HPDE6-E6E7 (cell line): ENCODE measurements around the gene TLR5.

Source experiments
- DNase-seq: peaks from one replicate; pipeline ENCODE4 v3.0.0; 2011; ENCODE audit warnings: missing footprints; ENCODE audit errors: extremely low spot score

TLR5 gene

GRCh38 chr1:223067914-223068313, 75.1 kb downstream of the TLR5 start:
- DNase-seq: no peak

GRCh38 chr1:223066415-223066814, 76.6 kb downstream of the TLR5 start:
- no peak for DNase-seq

- DNase-seq: no peak
These were observed 80.9 kb downstream of the TLR5 start for GRCh38 chr1:223062177-223062576.

- DNase-seq: no peak
These were observed 83.5 kb downstream of the TLR5 start for GRCh38 chr1:223059526-223059925.
